Measurements from ENCODE around the gene PODXL2.

PODXL2 gene

GRCh38 chr3:127709320-127710060 is 80.5 kb downstream of the PODXL2 start:
- Histone ChIP-seq H3K27ac (no peak overlapping the region), H3K4me2 (ENCODE audit: low read length) (no peak overlapping the region), H3K9me3 (ENCODE audit: control insufficient read depth, low read length) (no peaks in the 10 kb centered on the region), H3K27me3 (ENCODE audit: control insufficient read depth, insufficient read depth, low read length) (no peaks in the 10 kb centered on the region), H3K79me2 (no peaks in the 10 kb centered on the region), H3K4me3 (ENCODE audit: low read depth, low read length) (no peak overlapping the region), H2AFZ (no peak overlapping the region), H3K9ac (no peak overlapping the region), H3K36me3 (ENCODE audit: control insufficient read depth, insufficient read depth, low read length) (no peaks in the 10 kb centered on the region), H3K4me1 (no peaks in the 10 kb centered on the region)
- no peak for TF ChIP-seq CTCF (IDR thresholded peaks at IDR 0.05)

GRCh38 chr3:127710155-127710941 is 81.4 kb downstream of the PODXL2 start:
- Histone ChIP-seq H3K9me3 (ENCODE audit: control insufficient read depth, low read length) (no peaks in the 10 kb centered on the region), H2AFZ (no peak overlapping the region), H3K4me3 (ENCODE audit: low read depth, low read length) (no peak overlapping the region), H3K4me2 (ENCODE audit: low read length) (no peak overlapping the region), H3K9ac (no peak overlapping the region), H3K79me2 (no peaks in the 10 kb centered on the region), H3K27me3 (ENCODE audit: control insufficient read depth, insufficient read depth, low read length) (no peaks in the 10 kb centered on the region), H3K4me1 (no peaks in the 10 kb centered on the region), H3K27ac (no peak overlapping the region), H3K36me3 (ENCODE audit: control insufficient read depth, insufficient read depth, low read length) (no peaks in the 10 kb centered on the region)
- no peak for TF ChIP-seq CTCF (IDR thresholded peaks at IDR 0.05)

- H3K36me3 ChIP-seq (ENCODE audit: control insufficient read depth, insufficient read depth, low read length) = no peaks in the 10 kb centered on the region
- TF ChIP-seq CTCF (IDR thresholded peaks at IDR 0.05) = no peak
- no peak overlapping the region for H3K9ac ChIP-seq
- H3K79me2 ChIP-seq = no peaks in the 10 kb centered on the region
- no peak overlapping the region for H2AFZ ChIP-seq
- H3K27ac ChIP-seq = no peak overlapping the region
- H3K27me3 ChIP-seq (ENCODE audit: control insufficient read depth, insufficient read depth, low read length) = no peaks in the 10 kb centered on the region
- no peaks in the 10 kb centered on the region for H3K9me3 ChIP-seq (ENCODE audit: control insufficient read depth, low read length)
- H3K4me3 ChIP-seq (ENCODE audit: low read depth, low read length) = no peak overlapping the region
- H3K4me2 ChIP-seq (ENCODE audit: low read length) = no peak overlapping the region
- H3K4me1 ChIP-seq = no peaks in the 10 kb centered on the region
Measured at GRCh38 chr3:127711021-127711695, 82.2 kb downstream of the PODXL2 start.

GRCh38 chr3:127711896-127712295 is 82.9 kb downstream of the PODXL2 start:
- no peak overlapping the region for H3K9ac ChIP-seq
- H3K27ac ChIP-seq = no peak overlapping the region
- H3K36me3 ChIP-seq (ENCODE audit: control insufficient read depth, insufficient read depth, low read length) = no peaks in the 10 kb centered on the region
- no peaks in the 10 kb centered on the region for H3K27me3 ChIP-seq (ENCODE audit: control insufficient read depth, insufficient read depth, low read length)
- H2AFZ ChIP-seq = no peak overlapping the region
- no peaks in the 10 kb centered on the region for H3K79me2 ChIP-seq
- no peak for TF ChIP-seq CTCF (IDR thresholded peaks at IDR 0.05)
- no peaks in the 10 kb centered on the region for H3K9me3 ChIP-seq (ENCODE audit: control insufficient read depth, low read length)
- H3K4me1 ChIP-seq = no peaks in the 10 kb centered on the region
- H3K4me2 ChIP-seq (ENCODE audit: low read length) = no peak overlapping the region
- H3K4me3 ChIP-seq (ENCODE audit: low read depth, low read length) = no peak overlapping the region
